HG02852 (cell line): ENCODE data around the gene RNF224.
"Not testable (repeated sequence)": the region's sequence is repeated elsewhere in the genome, so short reads cannot be mapped to it uniquely, and the experiment has no call there.

Experiments
- ATAC-seq: cut with Tn5 transposase; IDR thresholded peaks from one replicate; pipeline ENCODE4 v1.9.1; 2021; ENCODE audit warnings: mild to moderate bottlenecking, moderate library complexity; ENCODE audit not compliant: unreplicated experiment

Gene RNF224

DNA sequence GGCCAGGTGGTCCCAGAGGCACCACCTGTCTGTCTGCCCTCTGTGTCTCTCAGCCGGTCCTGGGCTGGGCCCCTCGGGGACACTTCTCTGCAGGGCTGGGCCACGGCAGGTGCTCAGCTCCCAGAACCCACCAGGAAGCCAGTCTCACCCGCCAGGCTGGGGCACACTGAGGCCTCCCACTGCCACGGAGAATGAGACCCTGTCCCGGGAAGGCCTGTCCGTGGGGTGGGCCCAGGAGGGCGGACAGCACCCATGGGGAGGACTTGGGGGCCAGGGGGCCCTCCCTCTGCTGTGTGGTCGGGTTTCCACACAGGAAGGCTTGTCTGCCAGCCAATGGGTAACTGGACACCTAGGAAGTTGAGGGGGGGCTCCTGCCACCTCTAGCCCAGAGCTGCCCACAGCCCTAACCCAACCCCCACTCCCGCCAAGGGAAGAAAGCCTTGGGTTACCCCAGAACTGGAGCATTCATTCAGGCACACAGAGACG, 9.7 kb downstream of the RNF224 start:
- no peak for ATAC-seq

DNA sequence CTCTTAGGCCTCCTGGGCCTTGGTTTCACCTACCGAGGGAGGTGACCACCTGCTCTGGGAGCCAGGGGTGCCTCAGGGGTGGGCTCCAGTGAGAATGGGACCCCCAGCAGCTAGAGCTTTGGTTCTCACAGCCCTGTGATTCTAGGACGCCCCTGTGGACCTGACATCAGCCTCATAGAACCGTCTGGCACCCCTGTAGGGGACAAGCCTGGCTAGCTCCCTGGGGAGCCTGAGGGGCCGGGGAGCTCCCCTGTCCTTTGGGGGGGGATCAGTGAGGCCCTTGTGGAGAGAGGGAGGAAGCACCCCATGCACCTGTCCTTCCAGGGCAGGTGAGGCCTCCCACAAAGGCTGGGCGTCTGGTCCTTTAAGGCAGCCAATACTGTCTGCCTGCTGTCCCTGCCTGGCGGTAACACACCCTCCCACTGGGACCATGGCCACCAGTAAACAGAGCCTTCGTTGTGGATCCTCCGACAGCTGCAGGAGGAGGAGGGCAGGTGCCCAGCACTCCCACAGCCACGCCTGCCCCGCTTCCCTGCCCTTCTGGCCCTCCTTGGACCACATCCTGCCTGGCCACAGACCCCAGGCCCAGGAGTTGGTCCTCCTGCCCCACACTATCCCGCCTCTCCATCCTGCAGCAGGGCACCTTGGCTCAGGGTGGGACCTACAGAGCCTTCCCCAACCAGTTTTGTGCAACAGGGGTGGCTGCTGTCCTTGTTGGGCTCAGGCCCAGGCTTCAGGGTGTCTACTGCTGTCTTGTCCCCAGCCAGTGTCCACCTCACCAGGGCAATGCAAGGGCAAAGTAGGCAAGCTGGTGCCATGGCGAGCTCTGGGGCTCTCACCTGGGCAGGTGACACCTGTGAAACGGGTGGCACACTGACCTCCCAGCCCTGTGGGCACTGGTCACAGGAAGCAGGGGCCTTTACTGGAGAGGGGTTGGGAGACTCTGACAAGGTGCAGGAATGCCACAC, 10.7 kb downstream of the RNF224 start:
- ATAC-seq, result no peak

DNA sequence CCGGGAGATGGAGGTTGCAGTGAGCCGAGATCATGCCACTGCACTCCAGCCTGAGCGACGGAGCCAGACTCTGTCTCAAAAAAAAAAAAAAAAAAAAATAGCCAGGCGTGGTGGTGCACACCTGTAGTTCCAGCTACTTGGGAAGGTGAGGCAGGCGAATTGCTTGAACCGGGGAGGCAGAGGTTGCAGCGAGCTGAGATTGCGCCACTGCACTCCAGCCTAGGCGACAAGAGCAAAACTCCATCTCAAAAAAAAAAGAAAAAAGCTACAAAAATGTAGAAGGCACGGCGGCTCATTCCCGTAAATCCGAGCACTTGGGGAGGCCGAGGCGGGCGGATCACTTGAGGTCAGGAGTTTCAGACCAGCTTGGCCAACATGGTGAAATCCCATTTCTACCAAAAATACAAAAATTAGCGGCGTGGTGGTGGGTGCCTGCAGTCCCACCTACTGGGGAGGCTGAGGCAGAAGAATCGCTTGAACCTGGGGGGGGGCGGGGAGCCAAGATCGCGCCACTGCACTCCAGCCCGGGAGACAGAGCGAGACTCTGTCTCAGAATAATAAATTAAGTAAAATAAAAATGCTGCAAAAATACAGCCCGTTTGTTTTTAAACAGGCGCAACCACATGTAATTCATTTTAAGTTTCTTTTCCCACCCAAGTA, 12.4 kb downstream of the RNF224 start:
- ATAC-seq, result not testable (repeated sequence)

DNA sequence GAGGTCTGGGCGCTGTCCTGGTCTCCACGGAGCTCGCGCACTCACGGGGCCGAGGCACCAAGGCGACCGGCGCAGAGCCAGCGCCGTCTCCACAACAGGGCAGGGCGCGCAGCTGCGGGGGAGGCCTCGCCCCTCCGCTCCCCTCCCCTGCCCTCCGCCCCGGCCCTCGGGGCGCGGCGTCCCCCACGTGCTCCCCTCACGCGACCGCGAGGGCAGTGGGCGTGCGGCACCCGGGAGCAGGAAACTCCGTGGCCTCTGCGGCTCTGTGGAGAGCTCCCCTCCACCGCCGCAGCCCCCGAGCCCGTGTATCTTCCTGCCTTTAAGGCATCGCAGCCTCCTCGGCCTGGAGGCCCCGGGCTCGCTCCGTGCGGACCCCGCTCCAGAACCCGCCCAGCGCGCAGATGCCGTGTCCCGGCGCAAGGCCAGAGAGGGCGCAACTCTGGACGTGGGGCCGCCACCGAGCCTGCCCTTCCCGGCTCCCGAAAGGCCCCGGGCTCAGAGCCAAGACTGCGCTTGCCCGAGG, 13.1 kb downstream of the RNF224 start:
- peak; percentile 23 for ATAC-seq

DNA sequence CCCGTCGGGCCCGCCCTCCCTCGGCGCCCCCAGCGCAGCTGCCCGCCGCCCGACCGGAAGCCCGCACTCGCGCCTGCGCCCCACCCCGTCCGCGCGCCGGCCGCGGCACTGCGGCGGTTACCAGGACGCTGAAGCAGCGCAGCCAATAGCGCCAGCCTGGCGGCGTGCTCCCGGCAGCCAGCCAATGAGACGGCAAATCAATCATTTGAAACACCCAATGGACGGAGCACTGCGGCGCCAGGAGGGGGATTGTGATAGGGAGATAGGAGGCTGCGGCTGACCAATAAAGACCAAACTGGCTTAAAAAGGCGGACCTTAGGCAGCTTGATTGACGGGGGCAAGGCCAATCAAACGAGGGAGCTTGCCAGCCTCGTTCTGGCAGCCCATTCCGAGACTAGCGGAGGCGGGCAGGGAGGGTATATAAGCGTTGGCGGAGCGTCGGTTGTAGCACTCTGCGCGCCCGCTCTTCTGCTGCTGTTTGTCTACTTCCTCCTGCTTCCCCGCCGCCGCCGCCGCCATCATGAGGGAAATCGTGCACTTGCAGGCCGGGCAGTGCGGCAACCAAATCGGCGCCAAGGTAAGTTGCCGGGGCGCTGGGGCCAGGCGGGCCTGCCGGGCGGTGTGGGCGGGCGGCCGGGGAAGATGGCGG, 13.7 kb downstream of the RNF224 start, which contains the start of gene TUBB4B:
TSS of gene TUBB4B (plus strand) at position 447 of the 649 bp plus-strand sequence. CDS start at position 521, 74 bp downstream.
- peak; percentile 75 for ATAC-seq

- ATAC-seq, result peak; percentile 10
Observed at GRCh38 chr9:137241490-137242268, 14.4 kb downstream of the RNF224 start.

DNA sequence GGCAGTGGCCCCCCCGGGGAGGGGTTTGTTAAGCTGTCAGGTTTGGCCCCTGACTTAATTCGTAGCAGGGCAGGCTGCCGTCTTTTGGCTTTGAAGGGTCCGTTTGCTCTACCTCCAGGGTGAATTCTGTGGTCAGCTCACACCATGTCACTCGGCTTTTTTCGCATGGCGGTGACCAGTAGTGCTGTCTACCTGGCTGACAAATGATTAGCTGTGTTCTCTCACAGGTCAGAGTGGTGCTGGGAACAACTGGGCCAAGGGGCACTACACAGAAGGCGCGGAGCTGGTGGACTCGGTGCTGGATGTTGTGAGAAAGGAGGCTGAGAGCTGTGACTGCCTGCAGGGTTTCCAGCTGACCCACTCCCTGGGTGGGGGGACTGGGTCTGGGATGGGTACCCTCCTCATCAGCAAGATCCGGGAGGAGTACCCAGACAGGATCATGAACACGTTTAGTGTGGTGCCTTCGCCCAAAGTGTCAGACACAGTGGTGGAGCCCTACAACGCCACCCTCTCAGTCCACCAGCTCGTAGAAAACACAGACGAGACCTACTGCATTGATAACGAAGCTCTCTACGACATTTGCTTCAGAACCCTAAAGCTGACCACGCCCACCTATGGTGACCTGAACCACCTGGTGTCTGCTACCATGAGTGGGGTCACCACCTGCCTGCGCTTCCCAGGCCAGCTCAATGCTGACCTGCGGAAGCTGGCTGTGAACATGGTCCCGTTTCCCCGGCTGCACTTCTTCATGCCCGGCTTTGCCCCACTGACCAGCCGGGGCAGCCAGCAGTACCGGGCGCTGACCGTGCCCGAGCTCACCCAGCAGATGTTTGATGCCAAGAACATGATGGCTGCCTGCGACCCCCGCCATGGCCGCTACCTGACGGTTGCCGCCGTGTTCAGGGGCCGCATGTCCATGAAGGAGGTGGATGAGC, 15.2 kb downstream of the RNF224 start:
- no peak for ATAC-seq

- not testable (repeated sequence) for ATAC-seq
Observed at GRCh38 chr9:137243266-137243625, 15.9 kb downstream of the RNF224 start.

- ATAC-seq, result no peak
Observed at GRCh38 chr9:137243626-137244485, 16.6 kb downstream of the RNF224 start.

DNA sequence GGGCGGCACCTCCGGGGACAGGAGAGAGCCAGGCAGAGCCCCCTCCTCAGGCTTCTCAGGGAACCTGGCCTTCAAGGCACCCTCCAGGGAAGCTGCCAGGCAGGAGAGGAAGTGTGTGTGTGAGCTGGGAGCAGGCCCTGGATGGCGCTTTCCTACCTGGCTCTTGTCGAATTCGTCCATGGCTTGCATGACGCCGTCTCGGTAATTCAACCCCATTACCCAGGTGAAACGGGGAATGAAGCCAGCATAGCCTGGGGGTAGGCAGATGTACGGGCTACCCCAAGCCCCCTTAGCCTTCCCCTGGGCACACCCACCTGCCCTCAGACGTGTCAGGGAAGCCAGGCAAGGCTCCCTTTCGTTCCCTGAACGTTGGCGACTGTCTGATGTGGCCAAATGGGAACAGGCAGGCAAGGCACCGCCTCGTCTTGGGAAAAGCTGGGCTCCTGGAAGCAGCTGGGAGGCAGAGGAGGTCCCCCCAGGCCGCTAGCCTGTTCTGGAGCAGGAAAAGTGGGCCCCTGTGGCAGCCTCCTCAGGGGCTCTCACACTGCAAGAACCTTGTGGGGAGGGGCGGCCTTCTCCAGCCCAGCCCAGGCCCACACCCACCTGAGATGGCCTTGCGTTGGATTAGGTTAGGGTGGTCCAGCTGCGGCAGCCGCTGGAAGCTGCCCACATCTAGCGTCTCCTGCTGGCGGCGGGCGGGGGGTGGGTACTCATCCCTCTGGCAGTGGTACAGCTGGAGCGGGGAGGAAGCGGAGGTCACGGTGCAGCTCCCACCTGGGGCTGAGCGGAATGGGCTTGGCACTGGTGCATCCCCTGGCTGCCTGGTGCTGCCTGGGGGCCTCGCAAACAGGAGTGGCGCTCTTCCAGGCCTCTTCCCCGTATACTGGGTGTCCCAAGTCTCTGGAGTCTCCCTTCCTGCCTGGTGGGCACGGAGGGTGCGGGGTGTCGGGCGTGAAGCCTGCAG, 17.5 kb downstream of the RNF224 start:
- ATAC-seq, result no peak

- no peak for ATAC-seq
Observed at GRCh38 chr9:137245450-137246421, 18.4 kb downstream of the RNF224 start.

DNA sequence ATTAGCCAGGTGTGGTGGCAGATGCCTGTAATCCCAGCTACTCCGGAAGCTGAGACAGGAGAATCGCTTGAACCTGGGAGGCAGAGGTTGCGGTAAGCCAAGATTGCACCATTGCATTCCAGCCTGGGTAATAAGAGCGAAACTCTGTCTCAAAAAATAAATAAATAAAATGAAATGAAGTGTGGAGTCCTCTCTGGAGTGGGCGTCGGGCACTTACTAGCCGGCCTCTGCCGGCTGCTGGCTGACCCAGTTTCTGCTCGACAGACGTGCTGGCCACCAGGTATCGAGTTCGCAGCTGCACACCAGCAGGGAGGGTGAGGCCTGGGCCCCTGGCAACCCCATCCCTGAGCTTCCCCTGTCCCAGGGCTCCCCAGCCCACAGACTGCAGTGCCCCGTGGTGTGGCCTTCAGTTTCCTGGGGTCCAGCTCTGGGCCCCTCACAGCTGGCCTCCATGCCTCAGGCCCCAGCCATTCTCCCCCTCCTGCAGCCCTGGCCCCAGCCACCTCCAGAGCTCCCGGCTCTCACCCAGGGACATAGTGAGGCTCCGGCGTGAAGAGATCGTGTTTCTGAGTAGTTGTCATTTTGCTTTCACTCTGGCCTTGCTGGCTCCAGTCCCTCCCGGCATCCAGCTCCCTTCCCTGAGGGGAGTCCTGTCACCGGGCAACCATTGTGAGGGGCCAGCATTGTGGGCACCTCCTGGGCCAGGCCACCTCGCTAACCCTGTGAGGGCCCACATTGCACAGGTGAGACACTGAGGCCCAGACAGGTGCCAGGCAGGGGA, 20.0 kb downstream of the RNF224 start:
- ATAC-seq, result no peak

- ATAC-seq, result no peak
Observed at GRCh38 chr9:137247916-137248175, 20.5 kb downstream of the RNF224 start.

- no peak for ATAC-seq
Observed at GRCh38 chr9:137250329-137251193, 23.3 kb downstream of the RNF224 start.

- no peak for ATAC-seq
Observed at GRCh38 chr9:137251194-137251461, 23.8 kb downstream of the RNF224 start, which contains the start of gene STPG3. STPG3 (plus strand) TSS chr9:137251286; CDS start chr9:137251287, 1 bp downstream.
